ENCODE measurements around the gene ITGA11.

DNA sequence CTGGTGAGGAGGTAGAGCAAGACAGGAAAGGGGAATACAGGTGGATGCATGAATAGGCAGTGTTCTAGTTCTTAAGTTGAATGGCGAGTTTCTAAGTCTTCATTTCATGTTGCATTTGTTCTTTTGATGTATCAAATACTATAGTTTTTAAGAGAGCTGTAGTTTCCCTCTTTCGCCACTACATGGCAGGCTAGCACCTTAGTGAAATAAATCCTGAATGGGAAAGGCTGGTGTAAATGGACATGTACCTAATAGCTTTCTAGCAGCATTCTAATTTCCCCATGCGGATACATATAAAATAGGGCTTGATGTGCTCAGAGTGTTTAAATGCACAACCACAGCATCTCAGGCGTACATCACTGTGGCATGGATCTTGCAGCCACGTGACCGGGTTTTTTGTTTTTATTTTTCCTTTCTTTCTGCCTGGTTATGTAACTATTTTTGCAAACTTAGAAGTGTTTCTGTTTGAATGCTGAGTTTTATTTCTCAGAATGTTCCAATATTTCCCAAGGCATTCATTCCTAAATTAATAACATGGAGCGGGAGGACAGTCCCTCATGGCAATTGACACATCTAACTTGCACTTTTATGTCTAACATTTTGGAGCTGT is 178.9 kb downstream of the ITGA11 start:
- TF ChIP-seq POLR2AphosphoS5 (IDR thresholded peaks at IDR 0.05; ENCODE audit: low read depth, low read length) (no peak), TAF1 (IDR thresholded peaks at IDR 0.05; ENCODE audit: low read depth, low read length) (no peak), POLR2A (IDR thresholded peaks at IDR 0.05; ENCODE audit: low read depth, low read length) (no peak)

Data from GM12891 (cell line).